PFSK-1 (cell line): Measurements from ENCODE around the gene NDUFAF3.
A peak's percentile ranks its signal among the peaks of the same experiment; 100 is the strongest.

Source experiments
- POLR2AphosphoS5 ChIP-seq: IDR thresholded peaks from 2 replicates; pipeline ENCODE4 v1.6.1; 2012; ENCODE audit warnings: low read depth, mild to moderate bottlenecking, control low read depth, low read length, moderate library complexity
- SIN3A ChIP-seq: IDR thresholded peaks from 2 replicates; pipeline ENCODE4 v1.6.1; 2012; ENCODE audit warnings: mild to moderate bottlenecking, low read length, moderate library complexity, borderline replicate concordance; ENCODE audit not compliant: insufficient read depth
- TAF1 ChIP-seq: IDR thresholded peaks from 2 replicates; pipeline ENCODE4 v1.6.1; 2012; ENCODE audit warnings: low read length, control low read depth, borderline replicate concordance; ENCODE audit not compliant: insufficient read depth
- TF ChIP-seq, protein P1 (sequence below), 2 experiments: IDR thresholded peaks; 2 replicates each; pipeline versions ENCODE4 v1.6.1 to v1.8.0; 2011 to 2012; ENCODE audit warnings: low read depth in 2 of 2, low read length in 2 of 2, control low read depth in 1 of 2, inconsistent platforms in 1 of 2, mild to moderate bottlenecking in 1 of 2, moderate library complexity in 1 of 2; ENCODE audit not compliant: insufficient read depth in 1 of 2

GRCh38 chr3:49028673-49029562, 7.0 kb downstream of the NDUFAF3 start, which contains the start of gene IMPDH2:
- TF ChIP-seq POLR2AphosphoS5 (peak; percentile 99), SIN3A (peak; percentile 57; the same call in 1 of the 2 replicates), TAF1 (peak; percentile 88; the same call in 1 of the 2 replicates)
- TF ChIP-seq, protein P1, sequence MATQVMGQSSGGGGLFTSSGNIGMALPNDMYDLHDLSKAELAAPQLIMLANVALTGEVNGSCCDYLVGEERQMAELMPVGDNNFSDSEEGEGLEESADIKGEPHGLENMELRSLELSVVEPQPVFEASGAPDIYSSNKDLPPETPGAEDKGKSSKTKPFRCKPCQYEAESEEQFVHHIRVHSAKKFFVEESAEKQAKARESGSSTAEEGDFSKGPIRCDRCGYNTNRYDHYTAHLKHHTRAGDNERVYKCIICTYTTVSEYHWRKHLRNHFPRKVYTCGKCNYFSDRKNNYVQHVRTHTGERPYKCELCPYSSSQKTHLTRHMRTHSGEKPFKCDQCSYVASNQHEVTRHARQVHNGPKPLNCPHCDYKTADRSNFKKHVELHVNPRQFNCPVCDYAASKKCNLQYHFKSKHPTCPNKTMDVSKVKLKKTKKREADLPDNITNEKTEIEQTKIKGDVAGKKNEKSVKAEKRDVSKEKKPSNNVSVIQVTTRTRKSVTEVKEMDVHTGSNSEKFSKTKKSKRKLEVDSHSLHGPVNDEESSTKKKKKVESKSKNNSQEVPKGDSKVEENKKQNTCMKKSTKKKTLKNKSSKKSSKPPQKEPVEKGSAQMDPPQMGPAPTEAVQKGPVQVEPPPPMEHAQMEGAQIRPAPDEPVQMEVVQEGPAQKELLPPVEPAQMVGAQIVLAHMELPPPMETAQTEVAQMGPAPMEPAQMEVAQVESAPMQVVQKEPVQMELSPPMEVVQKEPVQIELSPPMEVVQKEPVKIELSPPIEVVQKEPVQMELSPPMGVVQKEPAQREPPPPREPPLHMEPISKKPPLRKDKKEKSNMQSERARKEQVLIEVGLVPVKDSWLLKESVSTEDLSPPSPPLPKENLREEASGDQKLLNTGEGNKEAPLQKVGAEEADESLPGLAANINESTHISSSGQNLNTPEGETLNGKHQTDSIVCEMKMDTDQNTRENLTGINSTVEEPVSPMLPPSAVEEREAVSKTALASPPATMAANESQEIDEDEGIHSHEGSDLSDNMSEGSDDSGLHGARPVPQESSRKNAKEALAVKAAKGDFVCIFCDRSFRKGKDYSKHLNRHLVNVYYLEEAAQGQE (IDR thresholded peaks at IDR 0.05; ENCODE audit: insufficient read depth in 1 of 2, low read depth in 2 of 2, low read length in 2 of 2), result peak in 1 of 2 experiments; percentile 57; a peak in 1 of 4 replicates
